IMR-90 (cell line): ENCODE measurements around the gene NAT10.
"Not testable (repeated sequence)": the region's sequence is repeated elsewhere in the genome, so short reads cannot be mapped to it uniquely, and the experiment has no call there.

Experiments
- POLR2A ChIP-seq: IDR thresholded peaks from 2 replicates; pipeline ENCODE4 v1.6.1; 2012; ENCODE audit warnings: mild to moderate bottlenecking, low read depth, low read length
- TF ChIP-seq, protein P1 (sequence below): fragments of 150-350 bp; IDR thresholded peaks from 2 replicates; pipeline ENCODE4 v1.6.1; 2016; ENCODE audit warnings: low read depth, mild to moderate bottlenecking, low read length, moderate library complexity, borderline replicate concordance

DNA sequence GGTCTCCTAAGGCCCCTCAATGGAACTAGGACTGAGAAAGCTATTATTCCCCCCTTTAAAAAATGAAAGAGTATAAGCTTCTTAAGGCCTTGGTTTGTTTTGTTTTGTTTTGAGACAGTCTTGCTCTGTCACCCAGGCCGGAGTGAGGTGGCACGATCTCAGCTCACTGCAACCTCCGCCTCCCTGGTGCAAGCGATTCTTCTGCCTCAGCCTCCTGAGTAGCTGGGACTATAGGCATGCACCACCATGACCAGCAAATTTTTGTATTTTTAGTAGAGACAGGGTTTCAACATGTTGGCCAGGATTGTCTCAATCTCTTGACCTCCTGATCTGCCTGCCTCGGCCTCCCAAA, 75.4 kb downstream of the NAT10 start:
- not testable (repeated sequence) for TF ChIP-seq POLR2A
- TF ChIP-seq, protein P1, sequence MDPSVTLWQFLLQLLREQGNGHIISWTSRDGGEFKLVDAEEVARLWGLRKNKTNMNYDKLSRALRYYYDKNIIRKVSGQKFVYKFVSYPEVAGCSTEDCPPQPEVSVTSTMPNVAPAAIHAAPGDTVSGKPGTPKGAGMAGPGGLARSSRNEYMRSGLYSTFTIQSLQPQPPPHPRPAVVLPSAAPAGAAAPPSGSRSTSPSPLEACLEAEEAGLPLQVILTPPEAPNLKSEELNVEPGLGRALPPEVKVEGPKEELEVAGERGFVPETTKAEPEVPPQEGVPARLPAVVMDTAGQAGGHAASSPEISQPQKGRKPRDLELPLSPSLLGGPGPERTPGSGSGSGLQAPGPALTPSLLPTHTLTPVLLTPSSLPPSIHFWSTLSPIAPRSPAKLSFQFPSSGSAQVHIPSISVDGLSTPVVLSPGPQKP: not testable (repeated sequence)
